ENCODE data around the gene MRC2. TPM values are rescaled to one million over a fixed set of nuclear protein-coding genes. Genes with fewer than 3 reads are reported as not detected.

The MRC2 gene
- total RNA-seq, 2 experiments from 2014 or later, result 0.61 to 4.7 TPM

- DNase-seq (no peak), ATAC-seq (no peak)
- Mint-ChIP-seq H3K27ac (no peak overlapping the region), H3K4me3 (no peak overlapping the region), H3K36me3 (no peaks in the 10 kb centered on the region), H3K4me1 (peaks cover 3% of the 10 kb centered on the region), H3K27me3 (peaks cover 42% of the 10 kb centered on the region), H3K9me3 (ENCODE audit: low read depth) (no peaks in the 10 kb centered on the region)
- CTCF ChIA-PET, result no interaction called here
Observed at GRCh38 chr17:62735044-62735651, 107.7 kb downstream of the MRC2 start.

- no peak overlapping the region for H3K27ac Mint-ChIP-seq
- H3K36me3 Mint-ChIP-seq, result no peaks in the 10 kb centered on the region
- CTCF ChIA-PET, result no interaction called here
- H3K27me3 Mint-ChIP-seq, result peaks cover 35% of the 10 kb centered on the region
- DNase-seq, result no peak
- no peaks in the 10 kb centered on the region for H3K9me3 Mint-ChIP-seq (ENCODE audit: low read depth)
- H3K4me1 Mint-ChIP-seq, result peaks cover 7% of the 10 kb centered on the region
- ATAC-seq, result no peak
- no peak overlapping the region for H3K4me3 Mint-ChIP-seq
Observed at GRCh38 chr17:62737513-62737912, 110.0 kb downstream of the MRC2 start.

- Mint-ChIP-seq H3K4me1 (peaks cover 7% of the 10 kb centered on the region), H3K9me3 (ENCODE audit: low read depth) (no peaks in the 10 kb centered on the region), H3K27me3 (peaks cover 38% of the 10 kb centered on the region), H3K36me3 (no peaks in the 10 kb centered on the region), H3K4me3 (no peak overlapping the region), H3K27ac (no peak overlapping the region)
- CTCF ChIA-PET, result no interaction called here
- DNase-seq (no peak), ATAC-seq (no peak)
Observed at GRCh38 chr17:62738281-62738680, 110.8 kb downstream of the MRC2 start.

- Mint-ChIP-seq H3K27me3 (peaks cover 39% of the 10 kb centered on the region), H3K4me3 (no peak overlapping the region), H3K36me3 (no peaks in the 10 kb centered on the region), H3K4me1 (peaks cover 7% of the 10 kb centered on the region), H3K27ac (no peak overlapping the region), H3K9me3 (ENCODE audit: low read depth) (no peaks in the 10 kb centered on the region)
- DNase-seq, result no peak
- ATAC-seq, result no peak
- CTCF ChIA-PET, result no interaction called here
Observed at GRCh38 chr17:62739645-62740388, 112.3 kb downstream of the MRC2 start.

GRCh38 chr17:62741290-62741689, 113.8 kb downstream of the MRC2 start:
- no peaks in the 10 kb centered on the region for H3K36me3 Mint-ChIP-seq
- ATAC-seq (peak; percentile 33), DNase-seq (no peak)
- H3K27me3 Mint-ChIP-seq, result peaks cover 32% of the 10 kb centered on the region
- H3K27ac Mint-ChIP-seq, result no peak overlapping the region
- H3K4me3 Mint-ChIP-seq, result no peak overlapping the region
- peaks cover 7% of the 10 kb centered on the region for H3K4me1 Mint-ChIP-seq
- CTCF ChIA-PET, result no interaction called here
- H3K9me3 Mint-ChIP-seq (ENCODE audit: low read depth), result no peaks in the 10 kb centered on the region

Other genes starting within 250 kb of the MRC2 start
- not detected for gene EFCAB3, start 247.1 kb upstream of the MRC2 start, total RNA-seq
- 10 to 100 TPM; 19.4 to 28.3 TPM for gene METTL2A, start 203.8 kb upstream of the MRC2 start, total RNA-seq
- 10 to 100 TPM; 42.0 to 43.9 TPM for gene TLK2, start 148.8 kb upstream of the MRC2 start, total RNA-seq
- gene MARCHF10, start 180.6 kb downstream of the MRC2 start, total RNA-seq, result not detected